Lower leg skin (tissue), 4 donors: ENCODE data around the gene TXN. TPM values are rescaled to one million over a fixed set of nuclear protein-coding genes. Genes with fewer than 3 reads are reported as not detected.

Experiments
- DNase-seq, 2 donors: peaks; one replicate each; pipeline ENCODE4 v3.0.0-alpha.2; 2019; ENCODE audit warnings: low spot score in 2 of 2
- H3K4me3 ChIP-seq: fragments of 200-600 bp; sonication (generic); 2 replicates; pipeline ENCODE4 v1.5.1; 2017; ENCODE audit warnings: mild to moderate bottlenecking, low read depth; ENCODE audit not compliant: poor library complexity, severe bottlenecking
- CTCF ChIP-seq, 3 donors: fragments of 450-650 bp; IDR thresholded peaks; one replicate each; pipeline ENCODE4 v1.5.1; 2016; ENCODE audit warnings: antibody characterized with exemption in 3 of 3, mild to moderate bottlenecking in 3 of 3, moderate library complexity in 2 of 3
- POLR2A ChIP-seq, 2 donors: fragments of 450-650 bp; IDR thresholded peaks; one replicate each; pipeline ENCODE4 v1.6.1; 2016 to 2017; ENCODE audit warnings: antibody characterized with exemption in 2 of 2, mild to moderate bottlenecking in 1 of 2, moderate library complexity in 1 of 2
- WGBS, 2 donors: methylation state at CpG; one replicate each; pipeline ENCODE4 v1.1.5; 2018; 5-methylcytosine and 5-hydroxymethylcytosine counted together
- intact Hi-C: fragments of 100-400 bp; cut with DNase I; formaldehyde crosslinking; loops from one replicate; pipeline ENCODE4 v1.15.0; 2023; ENCODE audit warnings: low total_unique reads
- total RNA-seq, 4 donors: library from RNA; depleted of rRNA; stranded (reverse); fragments of >200 nt; gene quantifications; one replicate each; pipeline ENCODE4 v1.1.0, GENCODE V29; 2016

The TXN gene
- 100 to 1,000 TPM; 122 to 170 (median 130) TPM for total RNA-seq

DNA sequence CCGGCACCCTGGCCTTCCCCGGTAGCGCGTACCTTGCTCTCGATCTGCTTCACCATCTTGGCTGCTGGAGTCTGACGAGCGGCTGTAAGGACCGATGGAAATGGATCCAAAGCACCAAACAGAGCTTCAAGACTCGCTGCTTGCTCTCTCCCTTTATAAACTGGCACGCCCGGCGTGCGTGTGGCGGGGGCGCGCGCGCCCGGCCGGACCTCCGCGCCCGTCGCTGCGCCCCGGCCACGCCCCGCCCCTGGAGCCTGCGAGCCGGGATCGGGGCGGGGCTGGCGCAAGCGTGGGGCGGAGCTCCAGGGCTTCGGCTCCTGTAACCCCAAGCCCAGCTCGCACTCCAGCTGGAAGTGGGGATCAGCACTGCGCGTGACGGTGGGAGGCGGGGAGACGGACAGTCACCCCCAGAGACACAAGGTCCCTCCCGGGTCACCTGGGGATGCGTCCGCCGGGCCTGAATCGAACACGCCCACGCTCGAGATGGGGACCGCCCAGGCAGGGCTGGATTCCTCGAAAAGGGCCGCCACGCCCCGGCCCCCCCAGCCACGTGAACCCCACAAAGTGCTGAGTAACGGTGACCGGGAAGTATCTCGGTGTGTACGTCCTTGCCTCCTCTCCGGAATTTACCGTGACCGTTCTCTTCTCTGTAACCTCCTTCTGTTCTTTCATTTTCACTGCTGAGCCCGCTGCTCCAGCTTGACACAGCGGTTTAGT, at the start of gene TXN:
Gene TXN, minus strand, starts transcription at position 128 of the 717 bp plus-strand sequence. Its CDS starts 72 bp downstream, at position 56.
- peak within 1 kb of the TSS; percentile 88 for H3K4me3 ChIP-seq
- peak; percentile 86 to 98 for DNase-seq
- intact Hi-C loops: loop anchor here (10.0 kb wide), 1 partner anchor 98 kb away; no protein-coding TSS in a partner anchor
- 1% methylated on average over 46 to 48 of the region's 65 CpGs for WGBS, 2 donors
- TF ChIP-seq CTCF (IDR thresholded peaks at IDR 0.05) (no peak), POLR2A (IDR thresholded peaks at IDR 0.05) (peak in 1 of 2 donors; percentile 20)

DNA sequence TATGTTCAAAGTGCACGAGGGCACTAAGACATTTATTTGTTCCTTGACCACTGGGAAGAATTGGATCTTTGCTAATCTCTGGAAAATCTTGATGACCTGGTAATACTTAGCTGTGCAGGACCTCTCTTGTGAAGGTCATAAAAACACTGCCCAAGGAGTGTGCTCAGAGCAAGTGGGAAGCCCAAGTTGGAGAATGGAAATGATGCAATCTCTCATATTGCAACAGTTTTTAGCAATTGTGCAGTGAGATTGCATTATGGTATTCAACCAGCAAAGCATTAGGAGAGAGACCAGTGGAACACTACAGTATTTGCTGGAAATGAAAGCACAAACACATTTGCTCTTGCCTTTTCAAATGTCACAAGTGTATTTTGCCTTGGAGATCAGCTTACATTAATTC, 46.8 kb upstream of the TXN start:
- 87 to 95% methylated on average over 1 of the region's 1 CpG for whole genome bisulfite sequencing, 2 donors
- intact Hi-C loops: no loop called here
- H3K4me3 ChIP-seq: no peak overlapping the region
- TF ChIP-seq CTCF (IDR thresholded peaks at IDR 0.05) (no peak), POLR2A (IDR thresholded peaks at IDR 0.05) (no peak)
- DNase-seq: no peak

DNA sequence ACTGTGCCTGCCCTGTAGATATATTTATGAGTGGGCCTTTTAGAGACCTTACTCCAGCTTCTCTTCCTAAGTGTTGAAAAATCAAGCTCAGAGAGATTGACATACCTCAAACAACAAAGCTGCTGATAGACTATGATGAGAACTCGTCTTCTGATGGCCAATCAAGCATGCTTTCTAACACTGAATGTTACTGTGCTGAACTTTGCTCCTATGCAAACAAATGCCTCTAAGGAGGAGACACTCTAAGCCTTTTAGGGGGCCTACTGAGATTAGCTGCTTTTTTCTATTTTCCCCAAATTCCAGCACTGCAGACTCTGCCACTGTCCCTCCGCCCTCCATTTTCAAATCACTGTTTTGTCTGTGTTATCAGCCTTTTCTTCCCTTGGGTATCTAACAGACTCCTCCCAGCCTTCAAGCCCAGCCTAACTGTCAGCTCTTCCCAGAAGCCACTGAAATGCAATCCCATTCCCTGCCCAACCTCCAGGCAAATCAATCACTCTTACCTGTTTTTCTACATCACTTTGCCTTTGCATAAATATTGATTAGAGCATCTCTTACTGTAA, 41.8 kb upstream of the TXN start:
- DNase-seq: no peak
- no peak overlapping the region for H3K4me3 ChIP-seq
- WGBS, 2 donors: 67 to 72% methylated on average over 2 of the region's 2 CpGs
- TF ChIP-seq POLR2A (IDR thresholded peaks at IDR 0.05) (no peak), CTCF (IDR thresholded peaks at IDR 0.05) (no peak)
- intact Hi-C loops: no loop called here

GRCh38 chr9:110293248-110293647, 36.9 kb upstream of the TXN start:
- no peak overlapping the region for H3K4me3 ChIP-seq
- no peak for DNase-seq
- TF ChIP-seq CTCF (IDR thresholded peaks at IDR 0.05): no peak
- TF ChIP-seq POLR2A (IDR thresholded peaks at IDR 0.05): no peak
- 45 to 63% methylated on average over 1 of the region's 1 CpG for WGBS, 2 donors
- intact Hi-C loops: no loop called here

GRCh38 chr9:110291921-110292557, 35.7 kb upstream of the TXN start:
- H3K4me3 ChIP-seq: no peak overlapping the region
- 83 to 85% methylated on average over 28 of the region's 28 CpGs for WGBS, 2 donors
- no peak for DNase-seq
- TF ChIP-seq POLR2A (IDR thresholded peaks at IDR 0.05): no peak
- TF ChIP-seq CTCF (IDR thresholded peaks at IDR 0.05): no peak
- intact Hi-C loops: no loop called here
